ENCODE results near the gene DDIT4L.

GRCh38 chr4:100177126-100177525 is 13.1 kb downstream of the DDIT4L start:
- TF ChIP-seq EGR1 (IDR thresholded peaks at IDR 0.05; ENCODE audit: low read depth in 2 of 2) (no peak), CTCF (IDR thresholded peaks at IDR 0.05; ENCODE audit: low read depth, low read length, missing input control) (no peak), ZBTB33 (IDR thresholded peaks at IDR 0.05) (no peak)

All from liver (tissue), 3 donors.